CD4-positive, alpha-beta T cell (primary cell): ENCODE results near the gene WDFY2. TPM values are rescaled to one million over a fixed set of nuclear protein-coding genes. Genes with fewer than 3 reads are reported as not detected.

Source experiments
- ATAC-seq: fragments of 200-7000 bp; cut with Tn5 transposase; one replicate; pipeline ENCODE4 v1.10.0; 2022; ENCODE audit warnings: mild to moderate bottlenecking; ENCODE audit not compliant: poor library complexity
- CTCF ChIA-PET: fragments of 350-600 bp; sonication (Branson Sonifier 250); formaldehyde crosslinking; loops from one replicate; lab custom pipeline; 2021; ENCODE audit warnings: antibody characterized with exemption, inconsistent platforms; lab: Charles Lee
- POLR2A ChIA-PET: fragments of 350-600 bp; sonication (Branson Sonifier 250); formaldehyde crosslinking; loops from one replicate; lab custom pipeline; 2021; ENCODE audit warnings: antibody characterized with exemption, inconsistent platforms; lab: Charles Lee
- DNase-seq, 14 experiments: peaks; one replicate each; pipeline ENCODE4 v3.0.0-alpha.2; 2013 to 2020; ENCODE audit warnings: mixed read lengths in 2 of 14
- H3K27ac ChIP-seq, 2 donors: one replicate each; pipeline versions ENCODE4 v1.5.1 to v1.7.0; 2013; ENCODE audit warnings: low read length in 2 of 2, low read depth in 1 of 2, mild to moderate bottlenecking in 1 of 2
- H3K27me3 ChIP-seq, 2 experiments: 1 replicate in 1 of 2; 2 replicates in 1 of 2; pipeline versions ENCODE4 v1.6.1 to v1.7.0; 2013; ENCODE audit warnings: low read length in 2 of 2, control low read depth in 1 of 2, mild to moderate bottlenecking in 1 of 2, moderate library complexity in 1 of 2; ENCODE audit not compliant: insufficient read depth in 2 of 2, control insufficient read depth in 1 of 2
- H3K36me3 ChIP-seq: one replicate; pipeline ENCODE4 v1.6.1; 2013; ENCODE audit warnings: low read length, control low read depth; ENCODE audit not compliant: insufficient read depth
- H3K4me1 ChIP-seq: one replicate; pipeline ENCODE4 v1.6.1; 2013; ENCODE audit warnings: low read length, control low read depth; ENCODE audit not compliant: insufficient read depth
- H3K4me3 ChIP-seq: one replicate; pipeline ENCODE4 v1.5.1; 2013; ENCODE audit warnings: mild to moderate bottlenecking, low read length, moderate library complexity
- H3K9me3 ChIP-seq, 2 experiments: 1 replicate in 1 of 2; 2 replicates in 1 of 2; pipeline versions ENCODE4 v1.6.1 to v1.7.0; 2013; ENCODE audit warnings: low read length in 2 of 2, mild to moderate bottlenecking in 2 of 2, control low read depth in 1 of 2, moderate library complexity in 1 of 2; ENCODE audit not compliant: control insufficient read depth in 1 of 2, insufficient read depth in 1 of 2
- H3K27ac Mint-ChIP-seq: one replicate; pipeline ENCODE4 v1.8.0; 2020; ENCODE audit warnings: mixed read lengths
- H3K27me3 Mint-ChIP-seq: one replicate; pipeline ENCODE4 v1.8.0; 2021; ENCODE audit warnings: mixed read lengths
- H3K36me3 Mint-ChIP-seq: one replicate; pipeline ENCODE4 v1.8.0; 2021; ENCODE audit warnings: low read depth, mixed read lengths
- H3K4me1 Mint-ChIP-seq: one replicate; pipeline ENCODE4 v1.8.0; 2021; ENCODE audit warnings: low read depth, mixed read lengths
- H3K4me3 Mint-ChIP-seq: one replicate; pipeline ENCODE4 v1.8.0; 2020; ENCODE audit warnings: mild to moderate bottlenecking, mixed read lengths
- H3K9me3 Mint-ChIP-seq: one replicate; pipeline ENCODE4 v1.8.0; 2020; ENCODE audit warnings: mixed read lengths
- intact Hi-C, 2 experiments: fragments of 100-400 bp; cut with DNase I in 1 of 2; cut with micrococcal nuclease in 1 of 2; formaldehyde crosslinking; loops; one replicate each; pipeline versions ENCODE4 v1.15.1 to v1.9.0; 2023 to 2025; cut with DNase I, micrococcal nuclease
- total RNA-seq, 174 experiments: library from RNA in 2 of 174; stranded (reverse) in 2 of 174; gene quantifications; one replicate each; pipeline ENCODE4 v1.2.3 and lab custom pipeline; 2021 to 2026
- TF ChIP-seq, protein P1 (sequence below): fragments of 200-600 bp; IDR thresholded peaks from one replicate; pipeline ENCODE4 v1.8.0; 2022; ENCODE audit warnings: antibody characterized with exemption, mild to moderate bottlenecking

The WDFY2 gene
- total RNA-seq, 2 experiments from 2014 or later, result 21.4 to 21.9 TPM

DNA sequence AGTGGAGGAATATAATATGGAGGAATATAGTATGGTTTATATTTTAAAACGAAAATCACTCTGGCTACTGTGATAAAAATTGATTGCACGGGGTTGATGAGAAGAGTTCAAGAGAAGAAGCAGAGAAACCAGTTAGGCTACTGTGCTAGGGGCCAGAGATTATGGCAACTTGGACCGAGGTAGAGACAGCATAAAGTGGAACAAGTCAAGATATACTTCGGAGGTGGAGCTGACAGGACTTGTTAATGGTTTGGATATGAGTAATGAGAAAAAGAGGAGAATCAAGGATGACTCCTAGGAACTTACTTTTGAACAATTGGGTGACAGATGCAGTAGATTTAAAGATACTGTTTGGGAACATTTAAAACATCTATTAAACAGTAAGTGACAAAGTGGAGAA is 6.6 kb upstream of the WDFY2 start:
- Mint-ChIP-seq H3K4me3 (no peak overlapping the region), H3K27me3 (no peaks in the 10 kb centered on the region), H3K27ac (no peak overlapping the region), H3K36me3 (no peaks in the 10 kb centered on the region), H3K9me3 (no peaks in the 10 kb centered on the region), H3K4me1 (no peaks in the 10 kb centered on the region)
- no peak overlapping the region for H3K4me3 ChIP-seq
- DNase-seq (no peak), ATAC-seq (no peak)
- no peaks in the 10 kb centered on the region for H3K36me3 ChIP-seq
- TF ChIP-seq, protein P1, sequence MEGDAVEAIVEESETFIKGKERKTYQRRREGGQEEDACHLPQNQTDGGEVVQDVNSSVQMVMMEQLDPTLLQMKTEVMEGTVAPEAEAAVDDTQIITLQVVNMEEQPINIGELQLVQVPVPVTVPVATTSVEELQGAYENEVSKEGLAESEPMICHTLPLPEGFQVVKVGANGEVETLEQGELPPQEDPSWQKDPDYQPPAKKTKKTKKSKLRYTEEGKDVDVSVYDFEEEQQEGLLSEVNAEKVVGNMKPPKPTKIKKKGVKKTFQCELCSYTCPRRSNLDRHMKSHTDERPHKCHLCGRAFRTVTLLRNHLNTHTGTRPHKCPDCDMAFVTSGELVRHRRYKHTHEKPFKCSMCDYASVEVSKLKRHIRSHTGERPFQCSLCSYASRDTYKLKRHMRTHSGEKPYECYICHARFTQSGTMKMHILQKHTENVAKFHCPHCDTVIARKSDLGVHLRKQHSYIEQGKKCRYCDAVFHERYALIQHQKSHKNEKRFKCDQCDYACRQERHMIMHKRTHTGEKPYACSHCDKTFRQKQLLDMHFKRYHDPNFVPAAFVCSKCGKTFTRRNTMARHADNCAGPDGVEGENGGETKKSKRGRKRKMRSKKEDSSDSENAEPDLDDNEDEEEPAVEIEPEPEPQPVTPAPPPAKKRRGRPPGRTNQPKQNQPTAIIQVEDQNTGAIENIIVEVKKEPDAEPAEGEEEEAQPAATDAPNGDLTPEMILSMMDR, result no peak
- intact Hi-C loops, result no loop called here
- H3K27me3 ChIP-seq, result no peaks in the 10 kb centered on the region
- no peak overlapping the region for H3K27ac ChIP-seq
- ChIA-PET POLR2A (interaction anchor here (0.7 to 1.1 kb wide), 2 partner anchors 124 to 128 kb away, joined by 3 read pairs; no protein-coding TSS in a partner anchor), CTCF (no interaction called here)
- no peaks in the 10 kb centered on the region for H3K9me3 ChIP-seq
- no peaks in the 10 kb centered on the region for H3K4me1 ChIP-seq

DNA sequence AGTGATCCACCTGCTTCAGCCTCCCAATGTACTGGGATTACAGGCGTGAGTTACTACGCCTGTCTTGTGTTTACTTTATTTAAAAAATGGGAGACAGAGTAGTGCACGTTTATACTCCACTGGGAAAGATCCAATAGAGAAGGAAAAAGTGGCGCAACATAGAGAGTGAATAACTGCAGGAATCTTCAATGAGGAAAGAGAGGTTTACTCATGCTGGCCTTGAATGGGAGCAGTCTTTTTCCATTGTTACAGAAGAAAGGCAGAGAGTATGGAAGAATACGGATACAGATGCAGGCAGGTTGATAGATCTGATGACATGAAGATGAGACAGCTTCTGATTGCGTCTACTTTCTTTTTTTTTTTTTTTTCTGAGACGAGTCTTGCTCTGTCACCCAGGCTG is 4.6 kb upstream of the WDFY2 start:
- Histone ChIP-seq H3K4me3 (no peak overlapping the region), H3K27ac (no peak overlapping the region), H3K9me3 (no peaks in the 10 kb centered on the region), H3K4me1 (peaks cover 8% of the 10 kb centered on the region), H3K36me3 (no peaks in the 10 kb centered on the region), H3K27me3 (no peaks in the 10 kb centered on the region)
- TF ChIP-seq, protein P1, result no peak
- ATAC-seq (no peak), DNase-seq (no peak)
- H3K27ac Mint-ChIP-seq, result no peak overlapping the region
- H3K4me1 Mint-ChIP-seq, result peaks cover 7% of the 10 kb centered on the region
- intact Hi-C loops, result loop anchor here (5.0 to 10.0 kb wide), 8 partner anchors 142 to 1787 kb away; partner anchors contain the start of genes ALG11 (in 2 of the 2), ATP7B (in 2 of the 2), KPNA3 (in 1 of the 2) and SPRYD7 (in 1 of the 2)
- CTCF ChIA-PET, result no interaction called here
- POLR2A ChIA-PET, result no interaction called here
- no peaks in the 10 kb centered on the region for H3K9me3 Mint-ChIP-seq
- no peaks in the 10 kb centered on the region for H3K27me3 Mint-ChIP-seq
- no peak overlapping the region for H3K4me3 Mint-ChIP-seq
- peaks cover 5% of the 10 kb centered on the region for H3K36me3 Mint-ChIP-seq

GRCh38 chr13:51581148-51581820 is 3.0 kb upstream of the WDFY2 start:
- TF ChIP-seq, protein P1, result no peak
- no peaks in the 10 kb centered on the region for H3K27me3 ChIP-seq
- H3K4me3 ChIP-seq, result no peak overlapping the region
- POLR2A ChIA-PET, result interaction anchor here (7.0 kb wide), 1 partner anchor 129 kb away, joined by 216 read pairs; the partner anchor contains the start of gene INTS6
- CTCF ChIA-PET, result no interaction called here
- H3K27ac Mint-ChIP-seq, result no peak overlapping the region
- H3K36me3 ChIP-seq, result no peaks in the 10 kb centered on the region
- H3K9me3 Mint-ChIP-seq, result no peaks in the 10 kb centered on the region
- H3K27me3 Mint-ChIP-seq, result no peaks in the 10 kb centered on the region
- no peaks in the 10 kb centered on the region for H3K9me3 ChIP-seq
- H3K4me1 ChIP-seq, result peaks cover 13% of the 10 kb centered on the region
- H3K4me3 Mint-ChIP-seq, result no peak overlapping the region
- no peak for DNase-seq
- H3K36me3 Mint-ChIP-seq, result peaks cover 10% of the 10 kb centered on the region
- intact Hi-C loops, result loop anchor here (5.0 to 10.0 kb wide), 8 partner anchors 144 to 1789 kb away; partner anchors contain the start of genes ALG11 (in 2 of the 2), ATP7B (in 2 of the 2), KPNA3 (in 1 of the 2) and SPRYD7 (in 1 of the 2)
- no peak for ATAC-seq
- H3K4me1 Mint-ChIP-seq, result peaks cover 18% of the 10 kb centered on the region
- no peak overlapping the region for H3K27ac ChIP-seq
